Neural progenitor cell (in vitro differentiated cells): ENCODE results near the gene TGOLN2. TPM values are rescaled to one million over a fixed set of nuclear protein-coding genes. Genes with fewer than 3 reads are reported as not detected.
A peak's percentile ranks its signal among the peaks of the same experiment; 100 is the strongest.
"Not testable (repeated sequence)": the region's sequence is repeated elsewhere in the genome, so short reads cannot be mapped to it uniquely, and the experiment has no call there.

Experiments used
- DNase-seq: peaks from one replicate; pipeline ENCODE4 v3.0.0-alpha.2; 2016; ENCODE audit warnings: low spot score
- H2AFZ ChIP-seq: fragments of 200-600 bp; sonication (generic); replicated peaks from 2 replicates; pipeline ENCODE4 v1.6.1; 2016; ENCODE audit warnings: antibody characterized with exemption
- H3F3A ChIP-seq: fragments of 200-600 bp; sonication (generic); 2 replicates; pipeline ENCODE4 v1.6.1; 2016; ENCODE audit warnings: antibody characterized with exemption, low read depth
- H3K27ac ChIP-seq: fragments of 200-600 bp; sonication (generic); 2 replicates; pipeline ENCODE4 v1.5.1; 2016; ENCODE audit warnings: mild to moderate bottlenecking
- H3K27me3 ChIP-seq: fragments of 200-600 bp; sonication (generic); 2 replicates; pipeline ENCODE4 v1.6.1; 2016; ENCODE audit warnings: mild to moderate bottlenecking, moderate library complexity
- H3K36me3 ChIP-seq: fragments of 200-600 bp; sonication (generic); 2 replicates; pipeline ENCODE4 v1.5.1; 2016
- H3K4me1 ChIP-seq: fragments of 200-600 bp; sonication (generic); 2 replicates; pipeline ENCODE4 v1.6.1; 2016; ENCODE audit warnings: mixed run types
- H3K4me2 ChIP-seq: fragments of 200-600 bp; sonication (generic); 2 replicates; pipeline ENCODE4 v1.6.1; 2016
- H3K4me3 ChIP-seq: fragments of 200-600 bp; sonication (generic); 2 replicates; pipeline ENCODE4 v1.5.1; 2016
- H3K79me2 ChIP-seq: fragments of 200-600 bp; sonication (generic); 2 replicates; pipeline ENCODE4 v1.6.1; 2016; ENCODE audit warnings: low read depth
- H3K9ac ChIP-seq: fragments of 200-600 bp; sonication (generic); 2 replicates; pipeline ENCODE4 v1.6.1; 2016
- H3K9me3 ChIP-seq: fragments of 200-600 bp; sonication (generic); 2 replicates; pipeline ENCODE4 v1.5.1; 2016; ENCODE audit warnings: low read depth
- H4K20me1 ChIP-seq: fragments of 200-600 bp; sonication (generic); 2 replicates; pipeline ENCODE4 v1.6.1; 2016; ENCODE audit warnings: low read depth
- H3K27ac Mint-ChIP-seq: 3 replicates; pipeline ENCODE4 v1.8.0; 2021; ENCODE audit warnings: mixed read lengths
- H3K27me3 Mint-ChIP-seq: 2 replicates; pipeline ENCODE4 v1.8.0; 2022; ENCODE audit warnings: low read depth, mild to moderate bottlenecking, inconsistent platforms, moderate library complexity, mixed read lengths; ENCODE audit not compliant: insufficient read depth
- H3K36me3 Mint-ChIP-seq: 3 replicates; pipeline ENCODE4 v1.8.0; 2021; ENCODE audit warnings: mixed read lengths
- H3K4me1 Mint-ChIP-seq: 3 replicates; pipeline ENCODE4 v1.8.0; 2021; ENCODE audit warnings: mixed read lengths
- H3K4me3 Mint-ChIP-seq: 3 replicates; pipeline ENCODE4 v1.8.0; 2021; ENCODE audit warnings: mild to moderate bottlenecking, moderate library complexity, mixed read lengths
- H3K9me3 Mint-ChIP-seq: 3 replicates; pipeline ENCODE4 v1.8.0; 2020; ENCODE audit warnings: mixed read lengths
- EZH2 ChIP-seq: fragments of 200-600 bp; sonication (generic); IDR thresholded peaks from 2 replicates; pipeline ENCODE4 v1.6.1; 2017; ENCODE audit warnings: antibody characterized with exemption, mild to moderate bottlenecking, moderate library complexity
- EZH2phosphoT487 ChIP-seq: fragments of 200-600 bp; sonication (generic); IDR thresholded peaks from 2 replicates; pipeline ENCODE4 v1.6.1; 2017; ENCODE audit warnings: antibody characterized with exemption
- total RNA-seq: library from RNA; depleted of rRNA; stranded (reverse); fragments of >200 nt; gene quantifications from 2 replicates; pipeline ENCODE4 v1.2.3, GENCODE V29; 2015; ENCODE audit warnings: low replicate concordance
- TF ChIP-seq, protein P1 (sequence below): fragments of 200-600 bp; sonication (generic); IDR thresholded peaks from 2 replicates; pipeline ENCODE4 v1.5.1; 2017; ENCODE audit warnings: antibody characterized with exemption, mild to moderate bottlenecking

Gene TGOLN2
- total RNA-seq, 1 donor from 2014 or later: 28.5 TPM

DNA sequence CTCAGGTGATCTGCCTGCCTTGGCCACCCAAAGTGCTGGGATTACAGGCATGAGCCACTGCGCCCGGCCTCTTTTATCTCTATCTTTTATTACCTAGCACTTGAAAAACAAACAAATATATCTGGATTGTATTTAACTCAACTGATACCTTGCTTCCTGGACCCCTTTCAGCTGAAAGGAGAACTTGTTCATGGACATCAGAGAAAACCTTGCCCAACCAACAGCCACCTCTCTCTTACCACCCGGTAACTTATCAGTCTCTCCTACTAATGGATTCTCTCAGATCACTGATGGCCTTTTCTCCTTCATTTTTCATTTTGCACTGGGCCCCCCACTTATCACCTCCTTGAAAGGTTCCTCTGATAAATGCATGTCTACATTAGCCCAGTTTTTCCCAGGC, 19.8 kb upstream of the TGOLN2 start:
- Histone ChIP-seq H3K4me2 (no peak overlapping the region), H3K4me1 (no peaks in the 10 kb centered on the region), H3K27me3 (no peaks in the 10 kb centered on the region), H3K27ac (no peak overlapping the region), H3K36me3 (no peaks in the 10 kb centered on the region), H4K20me1 (no peaks in the 10 kb centered on the region), H3K79me2 (no peaks in the 10 kb centered on the region), H3K9me3 (no peaks in the 10 kb centered on the region), H3K4me3 (no peak overlapping the region), H2AFZ (no peak overlapping the region), H3F3A (no peaks in the 10 kb centered on the region), H3K9ac (no peak overlapping the region)
- Mint-ChIP-seq H3K27ac (peak overlapping the region; percentile 29), H3K9me3 (no peaks in the 10 kb centered on the region), H3K4me1 (no peaks in the 10 kb centered on the region), H3K27me3 (peaks cover 3% of the 10 kb centered on the region), H3K36me3 (peaks cover 20% of the 10 kb centered on the region), H3K4me3 (no peak overlapping the region)
- TF ChIP-seq EZH2 (no peak), EZH2phosphoT487 (no peak)
- TF ChIP-seq, protein P1, sequence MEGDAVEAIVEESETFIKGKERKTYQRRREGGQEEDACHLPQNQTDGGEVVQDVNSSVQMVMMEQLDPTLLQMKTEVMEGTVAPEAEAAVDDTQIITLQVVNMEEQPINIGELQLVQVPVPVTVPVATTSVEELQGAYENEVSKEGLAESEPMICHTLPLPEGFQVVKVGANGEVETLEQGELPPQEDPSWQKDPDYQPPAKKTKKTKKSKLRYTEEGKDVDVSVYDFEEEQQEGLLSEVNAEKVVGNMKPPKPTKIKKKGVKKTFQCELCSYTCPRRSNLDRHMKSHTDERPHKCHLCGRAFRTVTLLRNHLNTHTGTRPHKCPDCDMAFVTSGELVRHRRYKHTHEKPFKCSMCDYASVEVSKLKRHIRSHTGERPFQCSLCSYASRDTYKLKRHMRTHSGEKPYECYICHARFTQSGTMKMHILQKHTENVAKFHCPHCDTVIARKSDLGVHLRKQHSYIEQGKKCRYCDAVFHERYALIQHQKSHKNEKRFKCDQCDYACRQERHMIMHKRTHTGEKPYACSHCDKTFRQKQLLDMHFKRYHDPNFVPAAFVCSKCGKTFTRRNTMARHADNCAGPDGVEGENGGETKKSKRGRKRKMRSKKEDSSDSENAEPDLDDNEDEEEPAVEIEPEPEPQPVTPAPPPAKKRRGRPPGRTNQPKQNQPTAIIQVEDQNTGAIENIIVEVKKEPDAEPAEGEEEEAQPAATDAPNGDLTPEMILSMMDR: no peak
- DNase-seq: no peak

DNA sequence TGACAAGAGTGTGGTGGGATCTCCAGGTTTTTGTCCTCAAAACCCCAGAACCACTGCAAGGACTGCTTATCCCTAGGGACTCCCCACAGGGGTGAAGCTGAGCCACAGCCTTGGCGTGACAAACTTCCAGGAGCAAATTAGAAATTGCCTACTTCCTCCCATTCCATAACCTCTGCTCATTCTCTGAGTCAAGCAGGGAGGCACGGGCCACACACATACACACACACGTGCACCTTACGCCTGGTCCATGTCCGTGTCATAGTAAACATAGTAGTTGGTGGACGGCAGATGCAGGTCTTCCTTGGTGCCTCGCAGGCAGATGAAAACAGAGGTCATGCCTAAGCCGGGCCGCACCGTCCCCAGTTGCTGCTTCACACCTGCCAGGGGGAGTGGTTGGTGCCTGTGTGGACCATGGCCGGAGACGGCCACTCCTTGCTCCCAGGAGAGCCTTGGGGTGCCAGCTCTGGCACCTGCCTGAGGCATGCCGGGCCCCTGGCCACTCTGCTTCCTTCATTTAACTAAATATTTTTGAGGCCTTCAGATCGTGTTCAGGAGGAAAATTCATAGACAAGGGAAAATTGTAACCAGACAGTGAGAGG, 16.7 kb upstream of the TGOLN2 start:
- Histone ChIP-seq H3K9ac (no peak overlapping the region), H3K36me3 (no peaks in the 10 kb centered on the region), H3K4me1 (no peaks in the 10 kb centered on the region), H3K4me3 (no peak overlapping the region), H4K20me1 (no peaks in the 10 kb centered on the region), H3K79me2 (no peaks in the 10 kb centered on the region), H3K9me3 (no peaks in the 10 kb centered on the region), H3K27me3 (no peaks in the 10 kb centered on the region), H3K4me2 (no peak overlapping the region), H3F3A (no peaks in the 10 kb centered on the region), H2AFZ (no peak overlapping the region), H3K27ac (no peak overlapping the region)
- Mint-ChIP-seq H3K27me3 (no peaks in the 10 kb centered on the region), H3K36me3 (peaks cover 9% of the 10 kb centered on the region), H3K9me3 (no peaks in the 10 kb centered on the region), H3K4me1 (peaks cover 3% of the 10 kb centered on the region), H3K27ac (peak overlapping the region; percentile 29), H3K4me3 (no peak overlapping the region)
- DNase-seq: no peak
- TF ChIP-seq EZH2phosphoT487 (no peak), EZH2 (no peak)
- TF ChIP-seq, protein P1: no peak

- H3F3A ChIP-seq, H2AFZ ChIP-seq, H3K4me2 ChIP-seq, H3K36me3 Mint-ChIP-seq, H3K36me3 ChIP-seq, H3K9me3 Mint-ChIP-seq, H3K4me1 ChIP-seq, H3K79me2 ChIP-seq, H3K27ac Mint-ChIP-seq, H3K4me1 Mint-ChIP-seq, H3K27me3 Mint-ChIP-seq, H3K27me3 ChIP-seq, H3K9ac ChIP-seq, H3K4me3 ChIP-seq, H3K27ac ChIP-seq, H3K4me3 Mint-ChIP-seq, H3K9me3 ChIP-seq, DNase-seq, H4K20me1 ChIP-seq: not testable (repeated sequence)
Observed at GRCh38 chr2:85343207-85343895, 15.6 kb upstream of the TGOLN2 start.

GRCh38 chr2:85342156-85342555, 14.4 kb upstream of the TGOLN2 start:
- H3K27me3 Mint-ChIP-seq: peaks cover 2% of the 10 kb centered on the region
- Histone ChIP-seq H3K27ac (no peak overlapping the region), H3F3A (no peaks in the 10 kb centered on the region), H3K4me3 (no peak overlapping the region), H2AFZ (no peak overlapping the region), H4K20me1 (no peaks in the 10 kb centered on the region), H3K9ac (no peak overlapping the region), H3K79me2 (no peaks in the 10 kb centered on the region), H3K4me2 (no peak overlapping the region), H3K4me1 (no peaks in the 10 kb centered on the region), H3K9me3 (no peaks in the 10 kb centered on the region), H3K27me3 (no peaks in the 10 kb centered on the region), H3K36me3 (no peaks in the 10 kb centered on the region)
- H3K36me3 Mint-ChIP-seq: peaks cover 6% of the 10 kb centered on the region
- H3K9me3 Mint-ChIP-seq: no peaks in the 10 kb centered on the region
- peak; percentile 11 for DNase-seq
- H3K4me3 Mint-ChIP-seq: no peak overlapping the region
- TF ChIP-seq, protein P1: no peak
- H3K27ac Mint-ChIP-seq: no peak overlapping the region
- peaks cover 3% of the 10 kb centered on the region for H3K4me1 Mint-ChIP-seq
